Amygdala (tissue), 56 donors: ENCODE data around the gene LRRC75B.
"Not testable (repeated sequence)": the region's sequence is repeated elsewhere in the genome, so short reads cannot be mapped to it uniquely, and the experiment has no call there.

Experiments
- DNase-seq, 56 donors: peaks; one replicate each; lab custom pipeline; 2025; lab: John Stamatoyannopoulos, UW

LRRC75B gene

GRCh38 chr22:24592851-24593558 is at the start of gene LRRC75B:
Gene LRRC75B (minus strand): TSS chr22:24593073. CDS start chr22:24593039, 34 bp downstream.
- peak in 49 of 56 donors; percentile 12 to 85 (median 52) for DNase-seq

GRCh38 chr22:24642307-24642706 is 49.4 kb upstream of the LRRC75B start:
- not testable (repeated sequence) for DNase-seq

GRCh38 chr22:24636513-24636912 is 43.6 kb upstream of the LRRC75B start:
- not testable (repeated sequence) for DNase-seq

- not testable (repeated sequence) for DNase-seq
Observed at GRCh38 chr22:24634776-24635389, 42.0 kb upstream of the LRRC75B start.

GRCh38 chr22:24633231-24634023 is 40.6 kb upstream of the LRRC75B start:
- not testable (repeated sequence) for DNase-seq

GRCh38 chr22:24632642-24633041 is 39.8 kb upstream of the LRRC75B start:
- not testable (repeated sequence) for DNase-seq

GRCh38 chr22:24631430-24632122 is 38.7 kb upstream of the LRRC75B start:
- DNase-seq: not testable (repeated sequence)

GRCh38 chr22:24630812-24631427 is 38.0 kb upstream of the LRRC75B start:
- DNase-seq: not testable (repeated sequence)

GRCh38 chr22:24629069-24629468 is 36.2 kb upstream of the LRRC75B start:
- DNase-seq: not testable (repeated sequence)

- not testable (repeated sequence) for DNase-seq
Observed at GRCh38 chr22:24627911-24628310, 35.0 kb upstream of the LRRC75B start.

- not testable (repeated sequence) for DNase-seq
Observed at GRCh38 chr22:24622596-24622995, 29.7 kb upstream of the LRRC75B start.

GRCh38 chr22:24621244-24621643 is 28.4 kb upstream of the LRRC75B start:
- not testable (repeated sequence) for DNase-seq

GRCh38 chr22:24614794-24615193 is 21.9 kb upstream of the LRRC75B start:
- not testable (repeated sequence) for DNase-seq

GRCh38 chr22:24609888-24610287 is 17.0 kb upstream of the LRRC75B start:
- not testable (repeated sequence) for DNase-seq

GRCh38 chr22:24608327-24608726 is 15.5 kb upstream of the LRRC75B start:
- DNase-seq: not testable (repeated sequence)

GRCh38 chr22:24607429-24607983 is 14.6 kb upstream of the LRRC75B start:
- DNase-seq: not testable (repeated sequence)

GRCh38 chr22:24606340-24606739 is 13.5 kb upstream of the LRRC75B start:
- not testable (repeated sequence) for DNase-seq

GRCh38 chr22:24603770-24604629 is 11.1 kb upstream of the LRRC75B start:
- not testable (repeated sequence) for DNase-seq
